T1000 (cell line): ENCODE data around the gene BLOC1S1.

ENCODE experiments used
- DNase-seq: peaks from one replicate; lab custom pipeline; 2025; ENCODE audit warnings: mixed read lengths; lab: John Stamatoyannopoulos, UW

The BLOC1S1 gene

GRCh38 chr12:55728186-55728938 is 12.5 kb downstream of the BLOC1S1 start:
- DNase-seq = peak; percentile 48

- peak; percentile 86 for DNase-seq
These were observed 13.3 kb downstream of the BLOC1S1 start, which contains the start of gene CD63 for GRCh38 chr12:55728939-55729818. TSS of gene CD63 (minus strand) at chr12:55729009. CDS start at chr12:55728341, 668 bp downstream.

GRCh38 chr12:55729819-55730818 is 14.3 kb downstream of the BLOC1S1 start:
- no peak for DNase-seq

- DNase-seq = no peak
These were observed 16.4 kb downstream of the BLOC1S1 start for GRCh38 chr12:55732288-55732687.

GRCh38 chr12:55733021-55733555 is 17.2 kb downstream of the BLOC1S1 start:
- no peak for DNase-seq

- DNase-seq = no peak
These were observed 18.0 kb downstream of the BLOC1S1 start for GRCh38 chr12:55733858-55734257.

GRCh38 chr12:55734595-55734994 is 18.7 kb downstream of the BLOC1S1 start:
- no peak for DNase-seq

GRCh38 chr12:55736076-55736475 is 20.2 kb downstream of the BLOC1S1 start:
- no peak for DNase-seq

GRCh38 chr12:55736780-55737580 is 21.1 kb downstream of the BLOC1S1 start:
- DNase-seq = no peak

GRCh38 chr12:55737581-55738122 is 21.8 kb downstream of the BLOC1S1 start:
- no peak for DNase-seq

- DNase-seq = peak; percentile 61
These were observed 22.5 kb downstream of the BLOC1S1 start for GRCh38 chr12:55738123-55739024.

GRCh38 chr12:55739025-55739378 is 23.2 kb downstream of the BLOC1S1 start:
- DNase-seq = no peak

GRCh38 chr12:55741931-55742680 is 26.3 kb downstream of the BLOC1S1 start:
- no peak for DNase-seq

- peak; percentile 61 for DNase-seq
These were observed 27.0 kb downstream of the BLOC1S1 start, which contains the start of gene GDF11 for GRCh38 chr12:55742719-55743405. TSS of gene GDF11 (plus strand) at chr12:55743122. CDS start at chr12:55743317, 195 bp downstream.

GRCh38 chr12:55743406-55744339 is 27.8 kb downstream of the BLOC1S1 start:
- peak; percentile 39 for DNase-seq

GRCh38 chr12:55744340-55745030 is 28.6 kb downstream of the BLOC1S1 start:
- no peak for DNase-seq
